ENCODE measurements around the gene RNF8. TPM values are rescaled to one million over a fixed set of nuclear protein-coding genes. Genes with fewer than 3 reads are reported as not detected.
"Not testable (repeated sequence)": the region's sequence is repeated elsewhere in the genome, so short reads cannot be mapped to it uniquely, and the experiment has no call there.

The RNF8 gene
- total RNA-seq, 4 donors from 2014 or later = 5.9 to 42.6 (median 19.1) TPM

GRCh38 chr6:37392821-37393220 is 39.0 kb downstream of the RNF8 start:
- TF ChIP-seq POLR2A (IDR thresholded peaks at IDR 0.05) (no peak), CTCF (IDR thresholded peaks at IDR 0.05) (no peak)
- no peaks in the 10 kb centered on the region for H3K36me3 ChIP-seq
- H3K27me3 ChIP-seq = no peaks in the 10 kb centered on the region
- no peaks in the 10 kb centered on the region for H3K9me3 ChIP-seq
- H3K27ac ChIP-seq = no peak overlapping the region
- H3K4me1 ChIP-seq = no peaks in the 10 kb centered on the region
- no peak for DNase-seq
- no peak overlapping the region for H3K4me3 ChIP-seq
- intact Hi-C loops (cut with DNase I; ENCODE audit: low total_unique reads) = no loop called here

GRCh38 chr6:37393381-37393929 is 39.7 kb downstream of the RNF8 start:
- intact Hi-C loops (cut with DNase I; ENCODE audit: low total_unique reads) = no loop called here

GRCh38 chr6:37396571-37397180 is 42.9 kb downstream of the RNF8 start:
- DNase-seq = no peak
- H3K4me1 ChIP-seq = no peaks in the 10 kb centered on the region
- H3K4me3 ChIP-seq = no peak overlapping the region
- intact Hi-C loops (cut with DNase I; ENCODE audit: low total_unique reads) = no loop called here
- no peaks in the 10 kb centered on the region for H3K9me3 ChIP-seq
- H3K27me3 ChIP-seq = no peaks in the 10 kb centered on the region
- TF ChIP-seq POLR2A (IDR thresholded peaks at IDR 0.05) = no peak
- no peak for TF ChIP-seq CTCF (IDR thresholded peaks at IDR 0.05)
- H3K27ac ChIP-seq = no peak overlapping the region
- H3K36me3 ChIP-seq = no peaks in the 10 kb centered on the region

More at GRCh38 chr6:37393381-37393929, 39.7 kb downstream of the RNF8 start:
- H3K4me3 ChIP-seq = no peak overlapping the region
- no peaks in the 10 kb centered on the region for H3K36me3 ChIP-seq
- no peaks in the 10 kb centered on the region for H3K27me3 ChIP-seq
- H3K4me1 ChIP-seq = no peaks in the 10 kb centered on the region
- H3K27ac ChIP-seq = no peak overlapping the region
- TF ChIP-seq CTCF (IDR thresholded peaks at IDR 0.05) (no peak), POLR2A (IDR thresholded peaks at IDR 0.05) (no peak)
- no peak for DNase-seq
- no peaks in the 10 kb centered on the region for H3K9me3 ChIP-seq

- Histone ChIP-seq H3K27ac (no peak overlapping the region), H3K36me3 (no peaks in the 10 kb centered on the region), H3K27me3 (no peaks in the 10 kb centered on the region), H3K9me3 (no peaks in the 10 kb centered on the region), H3K4me1 (no peaks in the 10 kb centered on the region), H3K4me3 (no peak overlapping the region)
- TF ChIP-seq CTCF (IDR thresholded peaks at IDR 0.05) (no peak), POLR2A (IDR thresholded peaks at IDR 0.05) (no peak)
- no peak for DNase-seq
- intact Hi-C loops (cut with DNase I; ENCODE audit: low total_unique reads) = no loop called here
These were observed 45.3 kb downstream of the RNF8 start for GRCh38 chr6:37399131-37399530.

- no peak overlapping the region for H3K27ac ChIP-seq
- intact Hi-C loops (cut with DNase I; ENCODE audit: low total_unique reads) = no loop called here
- no peak for DNase-seq
- no peaks in the 10 kb centered on the region for H3K9me3 ChIP-seq
- no peak overlapping the region for H3K4me3 ChIP-seq
- no peaks in the 10 kb centered on the region for H3K4me1 ChIP-seq
- H3K27me3 ChIP-seq = no peaks in the 10 kb centered on the region
- H3K36me3 ChIP-seq = no peaks in the 10 kb centered on the region
- no peak for TF ChIP-seq CTCF (IDR thresholded peaks at IDR 0.05)
- no peak for TF ChIP-seq POLR2A (IDR thresholded peaks at IDR 0.05)
These were observed 46.2 kb downstream of the RNF8 start for GRCh38 chr6:37399795-37400490.

GRCh38 chr6:37401658-37402057 is 47.9 kb downstream of the RNF8 start:
- H3K27me3 ChIP-seq; H3K4me1 ChIP-seq; intact Hi-C loops (cut with DNase I; ENCODE audit: low total_unique reads); H3K27ac ChIP-seq; H3K9me3 ChIP-seq; DNase-seq; H3K36me3 ChIP-seq; H3K4me3 ChIP-seq: not testable (repeated sequence)
